NK-92 (cell line): ENCODE results near the gene C5orf58.

Source experiments
- DNase-seq: peaks from one replicate; lab custom pipeline; 2025; ENCODE audit not compliant: unreplicated experiment; lab: John Stamatoyannopoulos, UW

Gene C5orf58

GRCh38 chr5:170232786-170233185 lies at the start of gene C5orf58:
Gene C5orf58 (plus strand): TSS chr5:170232985. CDS start chr5:170234977, 1,992 bp downstream.
- DNase-seq, result no peak

GRCh38 chr5:170183816-170184687 lies 48.7 kb upstream of the C5orf58 start:
- no peak for DNase-seq

GRCh38 chr5:170184737-170185136 lies 48.0 kb upstream of the C5orf58 start:
- DNase-seq, result no peak

GRCh38 chr5:170186156-170186555 lies 46.6 kb upstream of the C5orf58 start:
- DNase-seq, result no peak

GRCh38 chr5:170186856-170187255 lies 45.9 kb upstream of the C5orf58 start:
- no peak for DNase-seq

GRCh38 chr5:170190436-170191134 lies 42.2 kb upstream of the C5orf58 start:
- DNase-seq, result no peak

- DNase-seq, result no peak
These were observed 40.0 kb upstream of the C5orf58 start for GRCh38 chr5:170192829-170193228.

GRCh38 chr5:170195961-170196360 lies 36.8 kb upstream of the C5orf58 start:
- DNase-seq, result no peak

GRCh38 chr5:170200876-170201275 lies 31.9 kb upstream of the C5orf58 start:
- DNase-seq, result no peak

- DNase-seq, result no peak
These were observed 31.5 kb upstream of the C5orf58 start for GRCh38 chr5:170201311-170201710.

- no peak for DNase-seq
These were observed 30.7 kb upstream of the C5orf58 start for GRCh38 chr5:170202117-170202516.

GRCh38 chr5:170204202-170204601 lies 28.6 kb upstream of the C5orf58 start:
- DNase-seq, result no peak

- DNase-seq, result no peak
These were observed 26.6 kb upstream of the C5orf58 start for GRCh38 chr5:170206216-170206615.

- no peak for DNase-seq
These were observed 25.8 kb upstream of the C5orf58 start for GRCh38 chr5:170206958-170207357.

GRCh38 chr5:170211575-170212334 lies 21.0 kb upstream of the C5orf58 start:
- DNase-seq, result no peak

- no peak for DNase-seq
These were observed 16.4 kb upstream of the C5orf58 start for GRCh38 chr5:170216257-170216864.

GRCh38 chr5:170217831-170218230 lies 15.0 kb upstream of the C5orf58 start:
- DNase-seq, result no peak

- DNase-seq, result no peak
These were observed 14.1 kb upstream of the C5orf58 start for GRCh38 chr5:170218726-170219125.

GRCh38 chr5:170219615-170220014 lies 13.2 kb upstream of the C5orf58 start:
- no peak for DNase-seq

GRCh38 chr5:170220191-170220590 lies 12.6 kb upstream of the C5orf58 start:
- no peak for DNase-seq

- DNase-seq, result no peak
These were observed 11.5 kb upstream of the C5orf58 start for GRCh38 chr5:170221327-170221741.
